GM18870 (cell line): ENCODE measurements around the gene VWC2.
"Not testable (repeated sequence)": the region's sequence is repeated elsewhere in the genome, so short reads cannot be mapped to it uniquely, and the experiment has no call there.

ENCODE experiments used
- ATAC-seq: cut with Tn5 transposase; IDR thresholded peaks from one replicate; pipeline ENCODE4 v1.9.1; 2021; ENCODE audit warnings: moderate library complexity; ENCODE audit not compliant: unreplicated experiment

Gene VWC2

GRCh38 chr7:49848211-49848841 is 74.9 kb downstream of the VWC2 start:
- ATAC-seq = no peak

- no peak for ATAC-seq
Observed at GRCh38 chr7:49850921-49851613, 77.6 kb downstream of the VWC2 start.

- not testable (repeated sequence) for ATAC-seq
Observed at GRCh38 chr7:49851614-49851934, 78.1 kb downstream of the VWC2 start.

GRCh38 chr7:49852619-49853462 is 79.4 kb downstream of the VWC2 start:
- peak; percentile 86 for ATAC-seq

- no peak for ATAC-seq
Observed at GRCh38 chr7:49855281-49855980, 82.0 kb downstream of the VWC2 start.

- no peak for ATAC-seq
Observed at GRCh38 chr7:49860293-49860692, 86.9 kb downstream of the VWC2 start.

GRCh38 chr7:49866076-49866735 is 92.8 kb downstream of the VWC2 start:
- no peak for ATAC-seq

- ATAC-seq = no peak
Observed at GRCh38 chr7:49866910-49867309, 93.5 kb downstream of the VWC2 start.

- ATAC-seq = no peak
Observed at GRCh38 chr7:49873420-49873819, 100.0 kb downstream of the VWC2 start.

- no peak for ATAC-seq
Observed at GRCh38 chr7:49875336-49875735, 101.9 kb downstream of the VWC2 start.

GRCh38 chr7:49876202-49876601 is 102.8 kb downstream of the VWC2 start:
- ATAC-seq = no peak

GRCh38 chr7:49878089-49878488 is 104.7 kb downstream of the VWC2 start:
- no peak for ATAC-seq

- no peak for ATAC-seq
Observed at GRCh38 chr7:49878627-49879026, 105.2 kb downstream of the VWC2 start.

GRCh38 chr7:49883933-49884332 is 110.5 kb downstream of the VWC2 start:
- ATAC-seq = no peak

- ATAC-seq = peak; percentile 84
Observed at GRCh38 chr7:49885593-49886285, 112.3 kb downstream of the VWC2 start.

- no peak for ATAC-seq
Observed at GRCh38 chr7:49892481-49892880, 119.0 kb downstream of the VWC2 start.

GRCh38 chr7:49893131-49893530 is 119.7 kb downstream of the VWC2 start:
- no peak for ATAC-seq

- ATAC-seq = no peak
Observed at GRCh38 chr7:49894543-49894942, 121.1 kb downstream of the VWC2 start.

- ATAC-seq = no peak
Observed at GRCh38 chr7:49911909-49912308, 138.5 kb downstream of the VWC2 start.

- ATAC-seq = no peak
Observed at GRCh38 chr7:49926720-49927119, 153.3 kb downstream of the VWC2 start.
